ENCODE measurements around the gene CAMSAP2.

CAMSAP2 gene

GRCh38 chr1:200869376-200869752, 130.7 kb downstream of the CAMSAP2 start:
- H3K4me3 ChIP-seq (ENCODE audit: low read depth, low read length): no peak overlapping the region
- H3K9me3 ChIP-seq (ENCODE audit: control insufficient read depth, insufficient read depth, low read depth, low read length): no peaks in the 10 kb centered on the region
- no peaks in the 10 kb centered on the region for H3K4me1 ChIP-seq (ENCODE audit: control insufficient read depth, insufficient read depth, low read length)
- no peaks in the 10 kb centered on the region for H3K36me3 ChIP-seq (ENCODE audit: control insufficient read depth, insufficient read depth, low read length)
- H3K27ac ChIP-seq (ENCODE audit: low read depth, low read length): no peak overlapping the region
- no peak overlapping the region for H3K9ac ChIP-seq (ENCODE audit: low read length)
- H3K27me3 ChIP-seq (ENCODE audit: control insufficient read depth, insufficient read depth, low read length): no peaks in the 10 kb centered on the region; the same call in 1 of the 2 replicates

- Histone ChIP-seq H3K9ac (ENCODE audit: low read length) (no peak overlapping the region), H3K27ac (ENCODE audit: low read depth, low read length) (no peak overlapping the region), H3K27me3 (ENCODE audit: control insufficient read depth, insufficient read depth, low read length) (no peaks in the 10 kb centered on the region; the same call in 1 of the 2 replicates), H3K36me3 (ENCODE audit: control insufficient read depth, insufficient read depth, low read length) (no peaks in the 10 kb centered on the region), H3K9me3 (ENCODE audit: control insufficient read depth, insufficient read depth, low read depth, low read length) (no peaks in the 10 kb centered on the region), H3K4me1 (ENCODE audit: control insufficient read depth, insufficient read depth, low read length) (no peaks in the 10 kb centered on the region), H3K4me3 (ENCODE audit: low read depth, low read length) (no peak overlapping the region)
Measured at GRCh38 chr1:200869753-200870391, 131.2 kb downstream of the CAMSAP2 start.

- Histone ChIP-seq H3K4me1 (ENCODE audit: control insufficient read depth, insufficient read depth, low read length) (peaks cover 5% of the 10 kb centered on the region; the same call in 1 of the 2 replicates), H3K9ac (ENCODE audit: low read length) (no peak within 1 kb of the TSS), H3K27me3 (ENCODE audit: control insufficient read depth, insufficient read depth, low read length) (no peaks in the 10 kb centered on the region; the same call in 1 of the 2 replicates), H3K36me3 (ENCODE audit: control insufficient read depth, insufficient read depth, low read length) (no peaks in the 10 kb centered on the region), H3K4me3 (ENCODE audit: low read depth, low read length) (no peak within 1 kb of the TSS; the same call in 1 of the 2 replicates), H3K9me3 (ENCODE audit: control insufficient read depth, insufficient read depth, low read depth, low read length) (no peaks in the 10 kb centered on the region), H3K27ac (ENCODE audit: low read depth, low read length) (no peak within 1 kb of the TSS)
Measured at GRCh38 chr1:200872446-200873115, 133.9 kb downstream of the CAMSAP2 start, which contains the start of gene GPR25. Gene GPR25 (plus strand): TSS chr1:200872981. CDS start chr1:200873038, 57 bp downstream.

- Histone ChIP-seq H3K36me3 (ENCODE audit: control insufficient read depth, insufficient read depth, low read length) (no peaks in the 10 kb centered on the region), H3K4me1 (ENCODE audit: control insufficient read depth, insufficient read depth, low read length) (peaks cover 5% of the 10 kb centered on the region; the same call in 1 of the 2 replicates), H3K4me3 (ENCODE audit: low read depth, low read length) (no peak overlapping the region; the same call in 1 of the 2 replicates), H3K27ac (ENCODE audit: low read depth, low read length) (no peak overlapping the region), H3K9me3 (ENCODE audit: control insufficient read depth, insufficient read depth, low read depth, low read length) (no peaks in the 10 kb centered on the region), H3K9ac (ENCODE audit: low read length) (no peak overlapping the region), H3K27me3 (ENCODE audit: control insufficient read depth, insufficient read depth, low read length) (no peaks in the 10 kb centered on the region; the same call in 1 of the 2 replicates)
Measured at GRCh38 chr1:200873116-200873670, 134.5 kb downstream of the CAMSAP2 start.

GRCh38 chr1:200873671-200874397, 135.1 kb downstream of the CAMSAP2 start:
- H3K4me1 ChIP-seq (ENCODE audit: control insufficient read depth, insufficient read depth, low read length): peaks cover 5% of the 10 kb centered on the region; the same call in 1 of the 2 replicates
- H3K27ac ChIP-seq (ENCODE audit: low read depth, low read length): no peak overlapping the region
- H3K4me3 ChIP-seq (ENCODE audit: low read depth, low read length): no peak overlapping the region
- H3K9ac ChIP-seq (ENCODE audit: low read length): no peak overlapping the region
- H3K9me3 ChIP-seq (ENCODE audit: control insufficient read depth, insufficient read depth, low read depth, low read length): no peaks in the 10 kb centered on the region
- no peaks in the 10 kb centered on the region; the same call in 1 of the 2 replicates for H3K27me3 ChIP-seq (ENCODE audit: control insufficient read depth, insufficient read depth, low read length)
- no peaks in the 10 kb centered on the region for H3K36me3 ChIP-seq (ENCODE audit: control insufficient read depth, insufficient read depth, low read length)

GRCh38 chr1:200874694-200875093, 136.0 kb downstream of the CAMSAP2 start:
- H3K9ac ChIP-seq (ENCODE audit: low read length): no peak overlapping the region
- no peak overlapping the region for H3K4me3 ChIP-seq (ENCODE audit: low read depth, low read length)
- H3K27me3 ChIP-seq (ENCODE audit: control insufficient read depth, insufficient read depth, low read length): no peaks in the 10 kb centered on the region; the same call in 1 of the 2 replicates
- H3K9me3 ChIP-seq (ENCODE audit: control insufficient read depth, insufficient read depth, low read depth, low read length): no peaks in the 10 kb centered on the region
- H3K36me3 ChIP-seq (ENCODE audit: control insufficient read depth, insufficient read depth, low read length): no peaks in the 10 kb centered on the region
- H3K4me1 ChIP-seq (ENCODE audit: control insufficient read depth, insufficient read depth, low read length): peaks cover 5% of the 10 kb centered on the region; the same call in 1 of the 2 replicates
- H3K27ac ChIP-seq (ENCODE audit: low read depth, low read length): no peak overlapping the region

- Histone ChIP-seq H3K27me3 (ENCODE audit: control insufficient read depth, insufficient read depth, low read length) (no peaks in the 10 kb centered on the region; the same call in 1 of the 2 replicates), H3K4me1 (ENCODE audit: control insufficient read depth, insufficient read depth, low read length) (peaks cover 5% of the 10 kb centered on the region; the same call in 1 of the 2 replicates), H3K27ac (ENCODE audit: low read depth, low read length) (no peak overlapping the region), H3K4me3 (ENCODE audit: low read depth, low read length) (no peak overlapping the region), H3K9ac (ENCODE audit: low read length) (no peak overlapping the region), H3K36me3 (ENCODE audit: control insufficient read depth, insufficient read depth, low read length) (no peaks in the 10 kb centered on the region), H3K9me3 (ENCODE audit: control insufficient read depth, insufficient read depth, low read depth, low read length) (no peaks in the 10 kb centered on the region)
Measured at GRCh38 chr1:200875416-200875815, 136.7 kb downstream of the CAMSAP2 start.

GRCh38 chr1:200877010-200877409, 138.3 kb downstream of the CAMSAP2 start:
- no peaks in the 10 kb centered on the region for H3K9me3 ChIP-seq (ENCODE audit: control insufficient read depth, insufficient read depth, low read depth, low read length)
- H3K27me3 ChIP-seq (ENCODE audit: control insufficient read depth, insufficient read depth, low read length): no peaks in the 10 kb centered on the region; the same call in 1 of the 2 replicates
- H3K36me3 ChIP-seq (ENCODE audit: control insufficient read depth, insufficient read depth, low read length): no peaks in the 10 kb centered on the region
- no peak overlapping the region for H3K27ac ChIP-seq (ENCODE audit: low read depth, low read length)
- peaks cover 5% of the 10 kb centered on the region; the same call in 1 of the 2 replicates for H3K4me1 ChIP-seq (ENCODE audit: control insufficient read depth, insufficient read depth, low read length)
- H3K9ac ChIP-seq (ENCODE audit: low read length): no peak overlapping the region
- H3K4me3 ChIP-seq (ENCODE audit: low read depth, low read length): no peak overlapping the region

GRCh38 chr1:200877839-200878551, 139.3 kb downstream of the CAMSAP2 start:
- H3K4me3 ChIP-seq (ENCODE audit: low read depth, low read length): no peak overlapping the region
- H3K27me3 ChIP-seq (ENCODE audit: control insufficient read depth, insufficient read depth, low read length): no peaks in the 10 kb centered on the region; the same call in 1 of the 2 replicates
- H3K4me1 ChIP-seq (ENCODE audit: control insufficient read depth, insufficient read depth, low read length): peaks cover 5% of the 10 kb centered on the region
- no peaks in the 10 kb centered on the region for H3K9me3 ChIP-seq (ENCODE audit: control insufficient read depth, insufficient read depth, low read depth, low read length)
- no peak overlapping the region for H3K9ac ChIP-seq (ENCODE audit: low read length)
- no peaks in the 10 kb centered on the region for H3K36me3 ChIP-seq (ENCODE audit: control insufficient read depth, insufficient read depth, low read length)
- no peak overlapping the region for H3K27ac ChIP-seq (ENCODE audit: low read depth, low read length)

- Histone ChIP-seq H3K9me3 (ENCODE audit: control insufficient read depth, insufficient read depth, low read depth, low read length) (no peaks in the 10 kb centered on the region), H3K4me3 (ENCODE audit: low read depth, low read length) (no peak overlapping the region)
Measured at GRCh38 chr1:200880212-200880611, 141.5 kb downstream of the CAMSAP2 start.

More at GRCh38 chr1:200880212-200880611, 141.5 kb downstream of the CAMSAP2 start:
- H3K27me3 ChIP-seq (ENCODE audit: control insufficient read depth, insufficient read depth, low read length): no peaks in the 10 kb centered on the region
- H3K9ac ChIP-seq (ENCODE audit: low read length): no peak overlapping the region
- H3K36me3 ChIP-seq (ENCODE audit: control insufficient read depth, insufficient read depth, low read length): no peaks in the 10 kb centered on the region
- peaks cover 9% of the 10 kb centered on the region for H3K4me1 ChIP-seq (ENCODE audit: control insufficient read depth, insufficient read depth, low read length)
- H3K27ac ChIP-seq (ENCODE audit: low read depth, low read length): no peak overlapping the region
